Osteocyte (in vitro differentiated cells): ENCODE measurements around the gene RTEL1. TPM values are rescaled to one million over a fixed set of nuclear protein-coding genes. Genes with fewer than 3 reads are reported as not detected.
A peak's percentile ranks its signal among the peaks of the same experiment; 100 is the strongest.
"Not testable (repeated sequence)": the region's sequence is repeated elsewhere in the genome, so short reads cannot be mapped to it uniquely, and the experiment has no call there.

Experiments used
- DNase-seq: peaks from one replicate; pipeline ENCODE4 v3.0.0; 2021; ENCODE audit warnings: mixed read lengths; ENCODE audit not compliant: unreplicated experiment; ENCODE audit errors: extremely low spot score
- H3K27ac Mint-ChIP-seq: one replicate; pipeline ENCODE4 v1.8.0; 2021; ENCODE audit warnings: mild to moderate bottlenecking, mixed read lengths; ENCODE audit not compliant: unreplicated experiment
- H3K27me3 Mint-ChIP-seq: one replicate; pipeline ENCODE4 v1.8.0; 2021; ENCODE audit warnings: mixed read lengths; ENCODE audit not compliant: unreplicated experiment
- H3K36me3 Mint-ChIP-seq: one replicate; pipeline ENCODE4 v1.8.0; 2021; ENCODE audit warnings: mixed read lengths; ENCODE audit not compliant: unreplicated experiment
- H3K4me1 Mint-ChIP-seq: one replicate; pipeline ENCODE4 v1.8.0; 2021; ENCODE audit warnings: mixed read lengths; ENCODE audit not compliant: unreplicated experiment
- H3K4me3 Mint-ChIP-seq: one replicate; pipeline ENCODE4 v1.8.0; 2021; ENCODE audit warnings: mild to moderate bottlenecking, moderate library complexity, mixed read lengths; ENCODE audit not compliant: unreplicated experiment
- H3K9me3 Mint-ChIP-seq: one replicate; pipeline ENCODE4 v1.8.0; 2021; ENCODE audit warnings: mixed read lengths; ENCODE audit not compliant: unreplicated experiment
- CTCF ChIP-seq: fragments of 200-600 bp; sonication (generic); IDR thresholded peaks from 2 replicates; pipeline ENCODE4 v1.5.0; 2021; ENCODE audit warnings: antibody characterized with exemption, mild to moderate bottlenecking, moderate library complexity
- total RNA-seq: library from RNA; stranded (reverse); gene quantifications from 2 replicates; pipeline ENCODE4 v1.2.1, GENCODE V29; 2021

The RTEL1 gene
- total RNA-seq, 1 donor from 2014 or later = 34.1 TPM

GRCh38 chr20:63613863-63614594 lies 44.1 kb upstream of the RTEL1 start:
- H3K9me3 Mint-ChIP-seq, H3K4me3 Mint-ChIP-seq, H3K27me3 Mint-ChIP-seq, H3K4me1 Mint-ChIP-seq, H3K27ac Mint-ChIP-seq, DNase-seq: not testable (repeated sequence)
- peaks cover 18% of the 10 kb centered on the region for H3K36me3 Mint-ChIP-seq
- TF ChIP-seq CTCF = peak; percentile 36

- H3K4me3 Mint-ChIP-seq = no peak overlapping the region
- H3K27ac Mint-ChIP-seq = no peak overlapping the region
- H3K4me1 Mint-ChIP-seq = peaks cover 3% of the 10 kb centered on the region
- H3K27me3 Mint-ChIP-seq = no peaks in the 10 kb centered on the region
- no peak for DNase-seq
- TF ChIP-seq CTCF = no peak
- no peaks in the 10 kb centered on the region for H3K9me3 Mint-ChIP-seq
- peaks cover 15% of the 10 kb centered on the region for H3K36me3 Mint-ChIP-seq
Measured at GRCh38 chr20:63617092-63617875, 40.8 kb upstream of the RTEL1 start.

- H3K4me3 Mint-ChIP-seq = no peak overlapping the region
- H3K27ac Mint-ChIP-seq = no peak overlapping the region
- TF ChIP-seq CTCF = no peak
- H3K9me3 Mint-ChIP-seq = no peaks in the 10 kb centered on the region
- peaks cover 8% of the 10 kb centered on the region for H3K4me1 Mint-ChIP-seq
- no peaks in the 10 kb centered on the region for H3K27me3 Mint-ChIP-seq
- peaks cover 14% of the 10 kb centered on the region for H3K36me3 Mint-ChIP-seq
- no peak for DNase-seq
Measured at GRCh38 chr20:63617876-63618265, 40.2 kb upstream of the RTEL1 start.

GRCh38 chr20:63618291-63618980 lies 39.7 kb upstream of the RTEL1 start:
- Mint-ChIP-seq H3K4me3 (no peak overlapping the region), H3K9me3 (no peaks in the 10 kb centered on the region), H3K36me3 (peaks cover 10% of the 10 kb centered on the region), H3K27ac (no peak overlapping the region), H3K4me1 (peaks cover 9% of the 10 kb centered on the region), H3K27me3 (no peaks in the 10 kb centered on the region)
- TF ChIP-seq CTCF = no peak
- DNase-seq = no peak

- TF ChIP-seq CTCF = no peak
- Mint-ChIP-seq H3K4me1 (peaks cover 9% of the 10 kb centered on the region), H3K4me3 (no peak overlapping the region), H3K36me3 (peaks cover 10% of the 10 kb centered on the region), H3K9me3 (no peaks in the 10 kb centered on the region), H3K27me3 (no peaks in the 10 kb centered on the region), H3K27ac (no peak overlapping the region)
- DNase-seq = no peak
Measured at GRCh38 chr20:63619086-63619485, 39.0 kb upstream of the RTEL1 start.
